Lower leg skin (tissue), 3 donors: ENCODE measurements around the gene SLC17A9.

Experiments
- POLR2A ChIP-seq, 2 donors: fragments of 450-650 bp; IDR thresholded peaks; one replicate each; pipeline ENCODE4 v1.6.1; 2016 to 2017; ENCODE audit warnings: antibody characterized with exemption in 2 of 2, mild to moderate bottlenecking in 1 of 2, moderate library complexity in 1 of 2
- TF ChIP-seq, protein P1 (sequence below), 3 donors: fragments of 450-650 bp; IDR thresholded peaks; one replicate each; pipeline ENCODE4 v1.5.1; 2016; ENCODE audit warnings: antibody characterized with exemption in 3 of 3, mild to moderate bottlenecking in 3 of 3, moderate library complexity in 2 of 3

GRCh38 chr20:62961310-62961783 lies 8.8 kb downstream of the SLC17A9 start:
- TF ChIP-seq, protein P1, sequence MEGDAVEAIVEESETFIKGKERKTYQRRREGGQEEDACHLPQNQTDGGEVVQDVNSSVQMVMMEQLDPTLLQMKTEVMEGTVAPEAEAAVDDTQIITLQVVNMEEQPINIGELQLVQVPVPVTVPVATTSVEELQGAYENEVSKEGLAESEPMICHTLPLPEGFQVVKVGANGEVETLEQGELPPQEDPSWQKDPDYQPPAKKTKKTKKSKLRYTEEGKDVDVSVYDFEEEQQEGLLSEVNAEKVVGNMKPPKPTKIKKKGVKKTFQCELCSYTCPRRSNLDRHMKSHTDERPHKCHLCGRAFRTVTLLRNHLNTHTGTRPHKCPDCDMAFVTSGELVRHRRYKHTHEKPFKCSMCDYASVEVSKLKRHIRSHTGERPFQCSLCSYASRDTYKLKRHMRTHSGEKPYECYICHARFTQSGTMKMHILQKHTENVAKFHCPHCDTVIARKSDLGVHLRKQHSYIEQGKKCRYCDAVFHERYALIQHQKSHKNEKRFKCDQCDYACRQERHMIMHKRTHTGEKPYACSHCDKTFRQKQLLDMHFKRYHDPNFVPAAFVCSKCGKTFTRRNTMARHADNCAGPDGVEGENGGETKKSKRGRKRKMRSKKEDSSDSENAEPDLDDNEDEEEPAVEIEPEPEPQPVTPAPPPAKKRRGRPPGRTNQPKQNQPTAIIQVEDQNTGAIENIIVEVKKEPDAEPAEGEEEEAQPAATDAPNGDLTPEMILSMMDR (IDR thresholded peaks at IDR 0.05), result no peak
- TF ChIP-seq POLR2A (IDR thresholded peaks at IDR 0.05), result no peak
